Measurements from ENCODE around the gene HECW1.

Gene HECW1

DNA sequence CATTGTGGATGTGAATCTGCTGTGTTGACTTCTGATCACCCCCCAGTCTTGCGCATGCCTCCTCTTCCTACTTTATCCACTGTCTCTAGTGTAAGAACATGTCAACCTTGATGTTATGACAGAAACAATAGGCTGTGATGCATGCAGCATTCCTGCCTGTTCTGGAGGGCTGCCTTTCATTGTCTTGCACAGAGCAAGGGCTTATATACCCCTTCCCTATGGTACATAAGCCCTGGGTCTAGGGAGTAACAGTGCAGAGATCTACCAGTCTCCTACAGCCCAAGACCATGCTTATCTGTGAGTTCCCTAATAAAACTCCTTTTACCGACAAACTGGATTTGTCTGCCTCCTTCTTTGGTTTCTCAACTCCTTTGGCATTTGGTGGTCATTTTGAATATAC is 293.5 kb downstream of the HECW1 start:
- no peak for DNase-seq (ENCODE audit: low read depth in 4 of 4, low spot score in 1 of 4)

- DNase-seq (ENCODE audit: low read depth in 4 of 4, low spot score in 1 of 4), result no peak
Observed at GRCh38 chr7:43406961-43407360, 294.5 kb downstream of the HECW1 start.

GRCh38 chr7:43408981-43409380 is 296.5 kb downstream of the HECW1 start:
- no peak for DNase-seq (ENCODE audit: low read depth in 4 of 4, low spot score in 1 of 4)

DNA sequence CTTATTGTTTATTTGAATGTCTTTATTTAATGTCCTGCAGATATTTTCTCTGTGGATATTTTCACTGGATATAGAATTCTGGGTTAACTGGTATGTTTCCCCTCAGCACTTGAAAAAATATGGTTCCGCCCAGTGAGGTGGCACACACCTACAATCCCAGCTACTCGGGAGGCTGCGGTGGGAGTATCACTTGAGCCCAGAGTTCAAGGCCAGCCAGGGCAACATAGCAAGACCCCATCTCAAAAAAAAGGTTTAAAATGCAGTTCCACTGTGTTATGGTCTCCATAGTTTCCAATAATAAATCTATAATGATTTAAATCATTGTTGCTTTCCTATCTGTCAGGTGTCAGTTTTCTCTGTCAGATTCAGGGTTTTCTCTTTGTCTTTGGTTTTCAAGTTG is 305.0 kb downstream of the HECW1 start:
- no peak for DNase-seq (ENCODE audit: low read depth in 4 of 4, low spot score in 1 of 4)

DNA sequence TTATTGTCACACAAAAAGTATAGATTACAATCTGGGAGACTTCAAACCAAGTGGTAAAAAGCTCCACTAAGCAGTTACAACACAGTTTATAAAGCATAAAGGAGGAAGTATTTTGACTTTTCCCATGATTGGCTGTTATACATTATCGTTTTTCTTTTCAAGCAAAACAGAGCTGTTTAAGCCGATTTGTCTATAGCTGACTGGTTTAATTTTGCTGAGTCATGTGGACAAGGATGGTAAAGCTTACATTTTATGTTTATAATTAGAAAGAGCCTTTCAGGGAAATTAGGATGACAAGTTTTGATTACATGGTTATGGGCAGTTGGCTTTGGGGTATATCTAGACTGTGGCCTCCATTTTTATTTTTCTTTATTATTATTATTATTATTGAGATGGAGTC is 318.0 kb downstream of the HECW1 start:
- no peak for DNase-seq (ENCODE audit: low read depth in 4 of 4, low spot score in 1 of 4)

DNA sequence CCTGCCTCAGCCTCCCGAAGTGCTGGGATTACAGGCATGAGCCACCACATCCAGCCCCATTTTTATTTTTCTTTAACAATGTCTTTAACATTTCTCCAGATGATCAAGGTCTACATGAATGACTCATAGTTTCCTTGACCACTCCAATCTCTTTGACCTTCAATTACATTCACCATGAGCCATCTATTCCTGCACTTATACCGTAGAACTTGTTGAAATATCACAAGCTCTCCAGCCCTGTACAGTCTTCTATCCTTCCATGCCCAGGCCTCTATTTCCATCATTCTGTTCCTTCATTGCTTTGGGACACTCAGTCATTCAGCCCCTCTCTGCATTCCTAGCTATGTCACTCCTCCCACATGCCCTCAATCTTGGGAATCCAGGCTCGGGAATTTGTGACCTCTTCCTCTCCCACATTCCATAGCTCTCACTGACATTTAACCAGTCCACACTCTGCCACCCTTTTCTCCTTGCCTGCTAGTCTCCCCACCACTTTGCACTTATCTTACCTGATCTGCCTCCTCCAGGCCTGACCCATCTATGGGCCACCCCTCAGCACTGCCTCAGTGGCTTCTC is 318.7 kb downstream of the HECW1 start:
- no peak for DNase-seq (ENCODE audit: low read depth in 4 of 4, low spot score in 1 of 4)

DNA sequence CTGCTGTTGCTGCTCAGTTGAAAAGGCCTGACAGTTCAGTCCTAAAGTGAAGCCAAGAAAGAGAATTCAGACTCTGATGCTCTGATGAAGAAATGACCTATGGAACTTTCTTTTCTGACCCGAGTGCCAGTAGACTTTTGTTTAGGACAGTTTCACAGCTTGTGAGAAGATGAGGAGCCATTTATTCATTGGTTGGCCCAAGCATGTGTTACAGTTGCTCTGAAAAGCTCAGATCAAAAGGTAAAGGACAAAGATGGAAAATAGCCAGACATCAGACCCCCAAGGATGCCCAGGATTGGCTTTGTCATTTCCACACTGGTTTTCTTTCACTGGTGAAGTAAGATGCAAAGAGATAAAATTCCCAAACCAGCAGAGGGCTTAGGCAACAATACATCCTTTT is 321.2 kb downstream of the HECW1 start:
- DNase-seq (ENCODE audit: low read depth in 4 of 4, low spot score in 1 of 4), result no peak

DNA sequence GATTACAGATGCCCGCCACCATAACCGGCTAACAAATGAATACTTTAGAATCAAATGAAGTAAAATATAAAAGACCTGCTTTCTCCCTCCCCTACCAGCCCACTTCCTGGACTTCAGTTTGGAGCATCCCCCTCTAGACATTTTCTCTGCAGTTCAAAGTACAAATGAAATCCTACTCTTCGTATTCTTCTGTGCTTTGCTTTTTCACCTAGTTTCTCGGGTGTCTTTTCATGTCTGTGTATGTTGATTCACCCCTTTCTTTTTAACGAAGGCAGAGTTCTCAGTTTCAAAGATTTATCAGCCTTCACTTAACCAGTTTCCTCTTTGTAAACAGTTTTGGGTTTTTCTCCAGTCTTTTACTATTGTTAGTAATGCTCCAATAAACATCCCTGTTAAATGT is 324.6 kb downstream of the HECW1 start:
- no peak for DNase-seq (ENCODE audit: low read depth in 4 of 4, low spot score in 1 of 4)

DNA sequence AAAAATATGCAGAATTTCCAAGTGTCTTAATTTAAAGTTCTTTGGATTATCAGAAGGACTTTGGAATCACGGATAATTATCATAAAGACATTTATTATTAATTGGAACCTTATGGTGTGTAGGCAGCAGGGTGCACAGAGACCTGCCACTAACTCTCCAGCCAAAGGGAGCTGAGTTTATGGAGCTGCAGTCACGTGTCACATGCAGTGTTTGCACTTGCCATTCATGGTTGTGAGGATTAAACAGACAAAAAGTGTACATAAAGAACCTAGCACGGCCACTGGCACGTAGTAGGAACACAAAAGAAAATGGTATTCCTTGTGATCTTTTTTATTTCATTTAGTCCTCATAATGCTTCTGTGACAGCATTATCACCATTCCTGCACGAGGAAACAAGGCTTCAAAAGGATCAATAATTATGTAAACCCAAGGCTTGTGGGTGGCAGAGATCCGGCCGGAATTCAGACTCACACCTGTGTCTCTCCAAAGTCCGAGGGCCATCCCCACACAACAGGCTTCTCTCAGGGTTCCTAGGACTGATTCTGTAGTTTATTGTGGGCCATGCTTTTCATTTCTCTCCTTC is 326.5 kb downstream of the HECW1 start:
- DNase-seq (ENCODE audit: low read depth in 4 of 4, low spot score in 1 of 4), result no peak

GRCh38 chr7:43439631-43440401 is 327.4 kb downstream of the HECW1 start:
- DNase-seq (ENCODE audit: low read depth in 4 of 4, low spot score in 1 of 4), result peak; percentile 13 to 51 (median 48)

DNA sequence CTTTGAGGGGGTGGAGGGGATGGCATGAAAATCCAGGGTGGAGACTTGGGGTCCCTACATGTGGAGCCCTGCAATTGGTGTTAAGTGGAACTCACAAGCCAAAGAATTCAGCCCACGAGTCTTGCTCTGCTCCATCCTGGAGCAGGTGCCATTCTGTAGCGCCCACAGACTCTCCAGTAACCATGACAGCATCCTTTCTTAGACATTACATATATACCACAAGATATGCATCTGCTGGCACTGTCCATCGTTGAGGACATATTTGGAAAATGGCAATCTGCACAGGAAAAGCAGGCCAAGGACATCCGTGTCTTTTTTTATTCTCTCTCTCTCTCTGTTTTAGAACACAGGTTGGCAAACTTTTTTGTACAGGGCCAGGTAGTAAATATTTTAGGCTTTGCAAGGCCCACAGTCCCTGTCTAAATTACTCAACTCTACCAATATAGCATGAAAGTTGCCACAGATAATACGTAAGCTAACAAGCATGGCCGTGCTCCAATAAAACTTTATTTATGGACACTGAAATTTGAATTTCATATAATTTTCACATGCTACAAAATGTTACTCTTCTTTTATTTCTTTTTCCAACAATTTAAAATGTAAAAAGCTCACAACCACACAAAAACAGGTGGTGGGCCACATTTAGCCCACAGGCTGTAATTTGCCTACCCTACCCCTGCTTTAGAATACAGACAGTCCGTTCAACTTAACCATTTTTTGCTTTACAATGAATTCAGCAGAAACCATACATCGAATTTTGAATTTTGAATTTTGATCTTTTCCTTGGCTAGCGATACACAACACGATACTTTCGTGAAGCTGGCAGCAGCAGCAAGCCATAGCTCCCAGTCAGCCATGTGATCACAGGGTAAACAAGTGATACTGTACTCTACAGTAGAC is 329.0 kb downstream of the HECW1 start:
- DNase-seq (ENCODE audit: low read depth in 4 of 4, low spot score in 1 of 4), result no peak

GRCh38 chr7:43443381-43443780 is 330.9 kb downstream of the HECW1 start:
- DNase-seq (ENCODE audit: low read depth in 4 of 4, low spot score in 1 of 4), result no peak

- DNase-seq (ENCODE audit: low read depth in 4 of 4, low spot score in 1 of 4), result no peak
Observed at GRCh38 chr7:43444711-43445578, 332.5 kb downstream of the HECW1 start.

GRCh38 chr7:43449577-43449976 is 337.1 kb downstream of the HECW1 start:
- DNase-seq (ENCODE audit: low read depth in 4 of 4, low spot score in 1 of 4), result no peak

- DNase-seq (ENCODE audit: low read depth in 4 of 4, low spot score in 1 of 4), result no peak
Observed at GRCh38 chr7:43450894-43451293, 338.4 kb downstream of the HECW1 start.

DNA sequence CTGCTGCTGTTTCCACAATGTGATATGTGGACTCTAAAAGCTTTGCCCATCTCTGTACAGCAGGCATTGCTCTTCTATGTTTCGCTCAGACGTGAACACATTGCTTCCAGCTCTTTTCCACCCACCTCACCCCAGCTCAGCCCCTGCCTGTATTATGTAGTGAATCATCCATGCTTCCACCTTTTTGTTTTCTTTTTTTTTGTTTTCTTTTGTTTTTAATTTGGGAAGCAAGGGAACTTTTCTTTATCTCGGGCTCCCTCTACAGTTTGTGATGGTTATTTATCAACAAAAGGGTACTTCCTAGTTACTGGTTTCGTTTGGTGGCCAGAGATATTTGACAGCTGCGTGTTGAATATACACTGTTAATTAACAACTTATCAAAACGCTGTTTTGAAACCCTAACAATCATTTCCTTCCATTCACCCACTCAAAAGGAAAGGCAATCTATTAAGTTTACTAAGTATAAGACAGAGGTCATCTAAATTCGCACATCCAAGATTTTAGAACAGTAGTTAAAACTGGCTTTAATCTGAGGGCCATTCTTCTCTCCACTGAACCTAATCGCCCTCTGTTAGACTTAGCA is 342.6 kb downstream of the HECW1 start:
- DNase-seq (ENCODE audit: low read depth in 4 of 4, low spot score in 1 of 4), result no peak

DNA sequence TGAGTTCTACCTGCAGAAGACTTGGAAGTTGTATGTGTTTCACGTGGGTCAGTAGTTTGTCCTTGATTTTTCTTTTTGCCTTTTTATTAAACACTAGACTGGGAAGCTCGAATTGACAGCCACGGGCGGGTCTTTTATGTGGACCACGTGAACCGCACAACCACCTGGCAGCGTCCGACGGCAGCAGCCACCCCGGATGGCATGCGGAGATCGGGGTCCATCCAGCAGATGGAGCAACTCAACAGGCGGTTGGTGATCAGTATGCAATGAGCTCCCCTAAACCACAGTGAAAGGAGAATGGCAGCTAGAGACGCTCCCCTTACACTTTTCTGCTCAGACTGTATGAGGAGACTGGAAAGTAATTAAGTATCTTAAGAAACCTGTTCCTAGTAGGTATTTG is 343.8 kb downstream of the HECW1 start:
- DNase-seq (ENCODE audit: low read depth in 4 of 4, low spot score in 1 of 4), result no peak

- no peak for DNase-seq (ENCODE audit: low read depth in 4 of 4, low spot score in 1 of 4)
Observed at GRCh38 chr7:43458330-43459018, 346.0 kb downstream of the HECW1 start.

- DNase-seq (ENCODE audit: low read depth in 4 of 4, low spot score in 1 of 4), result no peak
Observed at GRCh38 chr7:43459019-43459337, 346.5 kb downstream of the HECW1 start.
